HEK293 (cell line): ENCODE data around the gene TRIM47.

ENCODE experiments used
- PRDM4 ChIP-seq: fragments of 450-650 bp; formaldehyde crosslinking; IDR thresholded peaks from 2 replicates; pipeline ENCODE4 v1.5.1; 2017; ENCODE audit warnings: missing biosample characterization, missing genetic modification characterization
- REST ChIP-seq: fragments of 450-650 bp; formaldehyde crosslinking; IDR thresholded peaks from 2 replicates; pipeline ENCODE4 v1.5.1; 2016; ENCODE audit warnings: missing biosample characterization, missing genetic modification characterization
- YY1 ChIP-seq: fragments of 450-650 bp; formaldehyde crosslinking; IDR thresholded peaks from 2 replicates; pipeline ENCODE4 v1.5.1; 2018; ENCODE audit warnings: missing biosample characterization, missing genetic modification characterization
- ZBTB49 ChIP-seq: fragments of 450-650 bp; formaldehyde crosslinking; IDR thresholded peaks from 2 replicates; pipeline ENCODE4 v1.5.1; 2016; ENCODE audit warnings: missing biosample characterization, missing genetic modification characterization, low read depth
- ZNF24 ChIP-seq: fragments of 450-650 bp; formaldehyde crosslinking; IDR thresholded peaks from 2 replicates; pipeline ENCODE4 v1.5.1; 2016; ENCODE audit warnings: missing biosample characterization, missing genetic modification characterization
- ZNF560 ChIP-seq: fragments of 450-650 bp; formaldehyde crosslinking; IDR thresholded peaks from 2 replicates; pipeline ENCODE4 v1.5.1; 2017; ENCODE audit warnings: missing biosample characterization, missing genetic modification characterization, borderline replicate concordance
- ZNF664 ChIP-seq: fragments of 450-650 bp; formaldehyde crosslinking; IDR thresholded peaks from 2 replicates; pipeline ENCODE4 v1.5.1; 2016; ENCODE audit warnings: missing biosample characterization, missing genetic modification characterization
- TF ChIP-seq, protein P1 (sequence below): fragments of 450-650 bp; formaldehyde crosslinking; IDR thresholded peaks from 2 replicates; pipeline ENCODE4 v1.5.1; 2016; ENCODE audit warnings: missing biosample characterization, missing genetic modification characterization
- TF ChIP-seq, protein P2 (sequence below): fragments of 450-650 bp; formaldehyde crosslinking; IDR thresholded peaks from 2 replicates; pipeline ENCODE4 v1.5.1; 2016; ENCODE audit warnings: missing biosample characterization, missing genetic modification characterization

GRCh38 chr17:75908201-75908600, 29.8 kb upstream of the TRIM47 start:
- TF ChIP-seq REST (no peak), PRDM4 (tag by site-specific recombination) (no peak), ZBTB49 (tag by site-specific recombination) (no peak), ZNF24 (no peak), ZNF664 (tag by site-specific recombination) (no peak), ZNF560 (no peak), YY1 (no peak)
- TF ChIP-seq, protein P1, sequence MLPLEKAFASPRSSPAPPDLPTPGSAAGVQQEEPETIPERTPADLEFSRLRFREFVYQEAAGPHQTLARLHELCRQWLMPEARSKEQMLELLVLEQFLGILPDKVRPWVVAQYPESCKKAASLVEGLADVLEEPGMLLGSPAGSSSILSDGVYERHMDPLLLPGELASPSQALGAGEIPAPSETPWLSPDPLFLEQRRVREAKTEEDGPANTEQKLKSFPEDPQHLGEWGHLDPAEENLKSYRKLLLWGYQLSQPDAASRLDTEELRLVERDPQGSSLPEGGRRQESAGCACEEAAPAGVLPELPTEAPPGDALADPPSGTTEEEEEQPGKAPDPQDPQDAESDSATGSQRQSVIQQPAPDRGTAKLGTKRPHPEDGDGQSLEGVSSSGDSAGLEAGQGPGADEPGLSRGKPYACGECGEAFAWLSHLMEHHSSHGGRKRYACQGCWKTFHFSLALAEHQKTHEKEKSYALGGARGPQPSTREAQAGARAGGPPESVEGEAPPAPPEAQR (tag by site-specific recombination), result no peak
- TF ChIP-seq, protein P2, sequence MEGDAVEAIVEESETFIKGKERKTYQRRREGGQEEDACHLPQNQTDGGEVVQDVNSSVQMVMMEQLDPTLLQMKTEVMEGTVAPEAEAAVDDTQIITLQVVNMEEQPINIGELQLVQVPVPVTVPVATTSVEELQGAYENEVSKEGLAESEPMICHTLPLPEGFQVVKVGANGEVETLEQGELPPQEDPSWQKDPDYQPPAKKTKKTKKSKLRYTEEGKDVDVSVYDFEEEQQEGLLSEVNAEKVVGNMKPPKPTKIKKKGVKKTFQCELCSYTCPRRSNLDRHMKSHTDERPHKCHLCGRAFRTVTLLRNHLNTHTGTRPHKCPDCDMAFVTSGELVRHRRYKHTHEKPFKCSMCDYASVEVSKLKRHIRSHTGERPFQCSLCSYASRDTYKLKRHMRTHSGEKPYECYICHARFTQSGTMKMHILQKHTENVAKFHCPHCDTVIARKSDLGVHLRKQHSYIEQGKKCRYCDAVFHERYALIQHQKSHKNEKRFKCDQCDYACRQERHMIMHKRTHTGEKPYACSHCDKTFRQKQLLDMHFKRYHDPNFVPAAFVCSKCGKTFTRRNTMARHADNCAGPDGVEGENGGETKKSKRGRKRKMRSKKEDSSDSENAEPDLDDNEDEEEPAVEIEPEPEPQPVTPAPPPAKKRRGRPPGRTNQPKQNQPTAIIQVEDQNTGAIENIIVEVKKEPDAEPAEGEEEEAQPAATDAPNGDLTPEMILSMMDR, result no peak
